CD14-positive monocyte (primary cell): ENCODE results near the gene FADS3. TPM values are rescaled to one million over a fixed set of nuclear protein-coding genes. Genes with fewer than 3 reads are reported as not detected.

ENCODE experiments used
- DNase-seq, 3 donors: peaks; one replicate each; pipeline ENCODE4 v3.0.0-alpha.2; 2011 to 2022
- H2AFZ ChIP-seq: 2 replicates; pipeline ENCODE4 v1.6.0; 2012; ENCODE audit warnings: mild to moderate bottlenecking, low read depth, low read length, inconsistent platforms; ENCODE audit not compliant: insufficient read depth, poor library complexity, severe bottlenecking
- H3K27ac ChIP-seq, 2 donors: 1 replicate in 1 of 2; 2 replicates in 1 of 2; pipeline ENCODE4 v1.5.1; 2012 to 2013; ENCODE audit warnings: low read length in 2 of 2, control low read depth in 1 of 2, inconsistent platforms in 1 of 2, low read depth in 1 of 2, mild to moderate bottlenecking in 1 of 2
- H3K27me3 ChIP-seq, 2 donors: one replicate each; pipeline versions ENCODE4 v1.6.0 to v1.6.1; 2011 to 2013; ENCODE audit warnings: low read length in 2 of 2; ENCODE audit not compliant: control insufficient read depth in 2 of 2, insufficient read depth in 2 of 2
- H3K36me3 ChIP-seq, 2 donors: replicated peaks in 1 of 2; 1 replicate in 1 of 2; 2 replicates in 1 of 2; pipeline versions ENCODE4 v1.5.1 to v1.6.1; 2012 to 2013; ENCODE audit warnings: low read length in 2 of 2, control low read depth in 1 of 2, inconsistent platforms in 1 of 2, mild to moderate bottlenecking in 1 of 2; ENCODE audit not compliant: insufficient read depth in 2 of 2, control insufficient read depth in 1 of 2
- H3K4me1 ChIP-seq, 2 donors: 1 replicate in 1 of 2; 2 replicates in 1 of 2; pipeline versions ENCODE4 v1.5.1 to v1.6.1; 2012 to 2013; ENCODE audit warnings: low read length in 2 of 2, control low read depth in 1 of 2, inconsistent platforms in 1 of 2, mild to moderate bottlenecking in 1 of 2, moderate library complexity in 1 of 2; ENCODE audit not compliant: insufficient read depth in 2 of 2, control insufficient read depth in 1 of 2
- H3K4me2 ChIP-seq: replicated peaks from 2 replicates; pipeline ENCODE3; 2012; ENCODE audit warnings: low read length, moderate library complexity, mild to moderate bottlenecking; ENCODE audit not compliant: poor library complexity, severe bottlenecking; ENCODE audit errors: extremely low read depth
- H3K4me3 ChIP-seq, 3 experiments: fragments of 200-600 bp in 1 of 3; sonication (generic) in 1 of 3; replicated peaks in 1 of 3; 1 replicate in 2 of 3; 2 replicates in 1 of 3; pipeline ENCODE4 v1.5.1; 2011 to 2013; ENCODE audit warnings: low read length in 3 of 3, mild to moderate bottlenecking in 3 of 3, control low read depth in 2 of 3, low read depth in 2 of 3, inconsistent platforms in 1 of 3, moderate library complexity in 1 of 3
- H3K79me2 ChIP-seq: 2 replicates; pipeline ENCODE4 v1.6.0; 2012; ENCODE audit warnings: mild to moderate bottlenecking, control low read depth, inconsistent platforms, low read length, moderate library complexity; ENCODE audit not compliant: insufficient read depth
- H3K9ac ChIP-seq: 2 replicates; pipeline ENCODE4 v1.6.0; 2017; ENCODE audit warnings: low read length, mild to moderate bottlenecking; ENCODE audit not compliant: insufficient read depth, poor library complexity, severe bottlenecking
- H3K9me3 ChIP-seq, 2 donors: replicated peaks in 1 of 2; 1 replicate in 1 of 2; 2 replicates in 1 of 2; pipeline versions ENCODE4 v1.5.1 to v1.6.1; 2012 to 2013; ENCODE audit warnings: low read length in 2 of 2, control low read depth in 1 of 2; ENCODE audit not compliant: control insufficient read depth in 1 of 2, insufficient read depth in 1 of 2
- H4K20me1 ChIP-seq: 2 replicates; pipeline ENCODE4 v1.6.0; 2012; ENCODE audit warnings: mild to moderate bottlenecking, low read length, control low read depth, moderate library complexity; ENCODE audit not compliant: insufficient read depth
- H3K27ac Mint-ChIP-seq, 7 donors: one replicate each; pipeline ENCODE4 v1.8.0; 2020; ENCODE audit warnings: mild to moderate bottlenecking in 7 of 7, mixed read lengths in 7 of 7, moderate library complexity in 6 of 7, inconsistent platforms in 2 of 7
- H3K27me3 Mint-ChIP-seq, 3 donors: one replicate each; pipeline ENCODE4 v1.8.0; 2021 to 2022; ENCODE audit warnings: low read depth in 3 of 3, mild to moderate bottlenecking in 3 of 3, mixed read lengths in 3 of 3, moderate library complexity in 3 of 3, inconsistent platforms in 1 of 3
- H3K36me3 Mint-ChIP-seq, 2 donors: one replicate each; pipeline ENCODE4 v1.8.0; 2020; ENCODE audit warnings: mixed read lengths in 2 of 2, inconsistent platforms in 1 of 2, mild to moderate bottlenecking in 1 of 2
- H3K4me1 Mint-ChIP-seq: one replicate; pipeline ENCODE4 v1.8.0; 2020; ENCODE audit warnings: mild to moderate bottlenecking, mixed read lengths
- H3K4me3 Mint-ChIP-seq, 2 donors: one replicate each; pipeline ENCODE4 v1.8.0; 2020; ENCODE audit warnings: mild to moderate bottlenecking in 2 of 2, mixed read lengths in 2 of 2, moderate library complexity in 1 of 2
- H3K9me3 Mint-ChIP-seq, 7 donors: one replicate each; pipeline ENCODE4 v1.8.0; 2020 to 2022; ENCODE audit warnings: mixed read lengths in 7 of 7, mild to moderate bottlenecking in 6 of 7, moderate library complexity in 6 of 7, inconsistent platforms in 2 of 7
- WGBS: methylation state at CpG from one replicate; pipeline ENCODE4 v1.1.5; 2013; ENCODE audit warnings: missing lambda C conversion rate; ENCODE audit not compliant: insufficient coverage; 5-methylcytosine and 5-hydroxymethylcytosine counted together
- intact Hi-C, 2 donors: fragments of 100-400 bp; cut with micrococcal nuclease; formaldehyde crosslinking; loops; one replicate each; pipeline versions ENCODE4 v1.15.0 to v1.15.1; 2023
- polyA plus RNA-seq, 3 donors: library from polyadenylated mRNA; depleted of rRNA in 1 of 3; unstranded in 2 of 3; stranded (reverse) in 1 of 3; fragments of 300-500 nt in 2 of 3; fragments of >200 nt in 1 of 3; fragmentation: Illumina TruSeq in 2 of 3; gene quantifications; 1 replicate in 2 of 3; 2 replicates in 1 of 3; pipeline ENCODE4 v1.2.3, GENCODE V29; 2012 to 2021
- TF ChIP-seq, protein P1 (sequence below): fragments of 200-600 bp; IDR thresholded peaks from one replicate; pipeline ENCODE4 v1.8.0; 2022; ENCODE audit warnings: antibody characterized with exemption, mild to moderate bottlenecking

Gene FADS3
- polyA plus RNA-seq, 3 donors = 2.5 to 6.8 (median 5.8) TPM

DNA sequence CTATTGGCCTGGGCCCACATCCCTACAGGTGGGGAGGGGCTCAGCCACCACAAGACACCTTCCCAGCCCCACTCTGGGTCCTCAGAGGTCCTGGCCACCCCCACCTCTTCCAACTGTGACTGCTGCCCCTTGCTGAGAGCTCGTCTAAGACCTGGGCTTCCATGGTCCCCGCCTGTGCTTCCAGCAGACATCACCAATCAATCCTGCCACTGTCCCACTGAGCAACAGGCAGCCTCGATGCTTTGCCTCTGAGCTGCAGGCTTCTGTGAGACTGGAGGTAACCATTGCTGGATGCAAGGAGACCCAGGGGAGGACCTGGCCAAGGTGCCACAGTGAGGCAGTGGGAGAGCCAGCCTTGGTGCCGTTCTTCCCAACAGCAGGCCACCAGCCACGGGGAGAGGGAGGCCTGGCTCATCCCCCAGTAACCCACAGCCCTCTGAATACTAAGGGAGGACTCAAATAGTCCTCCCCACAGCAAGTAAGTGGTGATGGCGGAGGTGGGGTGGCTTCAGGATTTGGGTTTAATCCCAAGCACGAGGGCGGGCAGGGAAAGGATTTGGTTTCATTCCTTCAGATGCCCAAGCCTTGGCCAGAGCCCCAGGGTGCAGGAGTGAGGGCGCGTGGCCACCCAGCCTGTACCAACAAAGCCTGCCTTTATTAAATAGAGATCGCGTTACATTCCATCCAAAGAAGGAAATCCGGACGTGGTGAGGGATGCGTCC lies 5.5 kb upstream of the FADS3 start:
- H3K4me3 Mint-ChIP-seq = no peak overlapping the region
- DNase-seq = no peak

DNA sequence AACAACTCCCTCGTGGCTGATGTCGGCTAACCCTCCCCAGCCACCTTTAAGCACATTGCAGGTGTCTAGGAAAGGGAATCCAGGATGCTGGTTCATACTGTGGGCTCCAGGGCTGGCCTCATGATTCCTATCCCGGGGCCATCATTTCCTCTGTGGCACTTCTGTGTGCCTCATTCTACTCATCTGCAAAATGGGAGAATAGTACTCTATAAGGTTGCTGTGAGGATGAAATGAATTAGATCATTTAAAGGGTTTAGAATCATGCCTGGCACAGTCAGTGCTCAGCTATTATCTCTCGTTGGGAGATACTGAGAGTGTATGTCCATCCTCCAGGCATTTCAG lies 4.3 kb upstream of the FADS3 start:
- Histone ChIP-seq H2AFZ (no peak overlapping the region), H3K27me3 (peaks cover 0 to 13% of the 10 kb centered on the region in 2 donors), H3K4me3 (no peak overlapping the region), H3K36me3 (no peaks in the 10 kb centered on the region), H3K4me2 (no peak overlapping the region), H3K4me1 (peaks cover 7 to 30% of the 10 kb centered on the region in 2 donors), H3K27ac (no peak overlapping the region), H3K79me2 (no peaks in the 10 kb centered on the region), H4K20me1 (no peaks in the 10 kb centered on the region), H3K9ac (no peak overlapping the region), H3K9me3 (no peaks in the 10 kb centered on the region)
- intact Hi-C loops = loop anchor here in 1 of 2 donors (2.0 kb wide), 1 partner anchor 213 kb away; no protein-coding TSS in a partner anchor
- Mint-ChIP-seq H3K27me3 (peaks cover 7 to 15% (median 9%) of the 10 kb centered on the region in 3 donors), H3K4me3 (no peak overlapping the region), H3K36me3 (no peaks in the 10 kb centered on the region), H3K4me1 (peaks cover 24% of the 10 kb centered on the region), H3K9me3 (peaks cover 0 to 2% (median 0%) of the 10 kb centered on the region in 7 donors), H3K27ac (no peak overlapping the region)
- TF ChIP-seq, protein P1, sequence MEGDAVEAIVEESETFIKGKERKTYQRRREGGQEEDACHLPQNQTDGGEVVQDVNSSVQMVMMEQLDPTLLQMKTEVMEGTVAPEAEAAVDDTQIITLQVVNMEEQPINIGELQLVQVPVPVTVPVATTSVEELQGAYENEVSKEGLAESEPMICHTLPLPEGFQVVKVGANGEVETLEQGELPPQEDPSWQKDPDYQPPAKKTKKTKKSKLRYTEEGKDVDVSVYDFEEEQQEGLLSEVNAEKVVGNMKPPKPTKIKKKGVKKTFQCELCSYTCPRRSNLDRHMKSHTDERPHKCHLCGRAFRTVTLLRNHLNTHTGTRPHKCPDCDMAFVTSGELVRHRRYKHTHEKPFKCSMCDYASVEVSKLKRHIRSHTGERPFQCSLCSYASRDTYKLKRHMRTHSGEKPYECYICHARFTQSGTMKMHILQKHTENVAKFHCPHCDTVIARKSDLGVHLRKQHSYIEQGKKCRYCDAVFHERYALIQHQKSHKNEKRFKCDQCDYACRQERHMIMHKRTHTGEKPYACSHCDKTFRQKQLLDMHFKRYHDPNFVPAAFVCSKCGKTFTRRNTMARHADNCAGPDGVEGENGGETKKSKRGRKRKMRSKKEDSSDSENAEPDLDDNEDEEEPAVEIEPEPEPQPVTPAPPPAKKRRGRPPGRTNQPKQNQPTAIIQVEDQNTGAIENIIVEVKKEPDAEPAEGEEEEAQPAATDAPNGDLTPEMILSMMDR = no peak
- no peak for DNase-seq
- WGBS = 100% methylated on average over 1 of the region's 4 CpGs

More for the DNA sequence above, 5.5 kb upstream of the FADS3 start:
- peaks cover 1 to 21% of the 10 kb centered on the region in 2 donors for H3K4me1 ChIP-seq
- Mint-ChIP-seq H3K9me3 (peaks cover 0 to 2% (median 0%) of the 10 kb centered on the region in 7 donors), H3K36me3 (no peaks in the 10 kb centered on the region), H3K27me3 (peaks cover 7 to 12% (median 7%) of the 10 kb centered on the region in 3 donors), H3K27ac (peak overlapping the region in 3 of 7 donors; percentile 50 to 60 (median 53)), H3K4me1 (peaks cover 21% of the 10 kb centered on the region)
- H3K9ac ChIP-seq = no peak overlapping the region
- H3K79me2 ChIP-seq = no peaks in the 10 kb centered on the region
- H3K9me3 ChIP-seq = no peaks in the 10 kb centered on the region
- TF ChIP-seq, protein P1 = no peak
- H2AFZ ChIP-seq = no peak overlapping the region
- H3K27me3 ChIP-seq = peaks cover 0 to 9% of the 10 kb centered on the region in 2 donors
- intact Hi-C loops = loop anchor here in 1 of 2 donors (2.0 kb wide), 1 partner anchor 212 kb away; no protein-coding TSS in a partner anchor
- H4K20me1 ChIP-seq = no peaks in the 10 kb centered on the region
- no peak overlapping the region for H3K27ac ChIP-seq
- H3K36me3 ChIP-seq = no peaks in the 10 kb centered on the region
- WGBS = 95% methylated on average over 7 of the region's 15 CpGs
- no peak overlapping the region for H3K4me3 ChIP-seq
- no peak overlapping the region for H3K4me2 ChIP-seq
